ENCODE data around the gene JTB.

DNA sequence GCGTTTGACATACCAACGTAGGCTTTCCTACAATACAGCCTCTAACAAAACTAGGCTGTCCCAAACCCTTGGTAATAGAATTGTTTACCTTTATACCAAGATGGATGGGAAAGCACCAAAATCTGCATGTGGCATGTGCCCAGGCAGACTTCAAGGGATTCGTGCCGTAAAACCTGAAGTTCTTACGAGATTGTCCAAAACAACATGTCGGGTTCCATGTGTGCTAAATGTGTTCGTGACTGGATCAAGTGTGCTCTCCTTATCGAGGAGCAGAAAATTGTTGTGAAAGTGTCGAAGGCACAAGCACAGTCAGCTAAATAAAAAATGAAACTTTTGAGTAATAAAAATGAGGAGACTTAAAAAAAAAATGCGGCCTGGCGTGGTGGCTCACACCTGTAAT lies 18.2 kb upstream of the JTB start:
- 0 out of 2 replicates have a peak, but pooled peaks have one; percentile 23 for TF ChIP-seq POLR2AphosphoS5 (IDR thresholded peaks at IDR 0.05; ENCODE audit: low read depth, low read length)
- TF ChIP-seq POLR2A (IDR thresholded peaks at IDR 0.05; ENCODE audit: low read depth, low read length): no peak
